KG1 (cell line): ENCODE measurements around the gene ROR2.

Experiments used
- DNase-seq: peaks from one replicate; lab custom pipeline; 2025; lab: John Stamatoyannopoulos, UW

Gene ROR2

DNA sequence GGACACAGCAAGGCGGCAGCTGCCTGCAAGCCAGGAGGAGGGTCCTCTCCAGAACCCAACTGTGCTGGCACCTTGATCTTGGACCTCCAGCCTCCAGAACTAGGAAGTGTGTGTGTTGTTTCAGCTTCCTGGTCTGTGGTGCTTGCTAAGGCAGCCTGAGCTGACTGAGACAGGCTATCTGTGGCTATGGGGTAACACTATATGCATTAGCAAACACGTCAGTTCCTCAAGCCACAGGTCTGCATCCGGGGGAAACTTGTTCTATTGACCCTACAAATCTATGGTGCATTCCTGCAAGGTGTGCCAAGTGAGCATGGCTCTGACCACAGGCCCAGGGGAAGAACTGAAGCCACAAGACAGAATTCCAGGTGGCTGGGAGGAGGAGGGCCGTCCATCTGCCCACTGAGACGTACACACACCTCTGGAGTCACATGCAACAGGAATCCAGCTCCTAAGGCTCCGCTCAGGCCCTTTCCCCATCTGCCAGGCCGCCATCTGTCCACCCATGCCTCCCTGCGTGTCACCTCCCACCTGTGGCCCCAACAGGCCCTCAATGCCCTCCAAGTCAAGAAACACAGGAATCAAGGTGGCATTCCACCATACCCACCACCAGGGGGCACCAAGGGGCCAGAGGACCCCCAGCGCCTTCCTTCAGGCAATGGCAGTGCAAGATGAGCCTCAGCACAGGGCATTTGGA is 174.9 kb downstream of the ROR2 start:
- no peak for DNase-seq

DNA sequence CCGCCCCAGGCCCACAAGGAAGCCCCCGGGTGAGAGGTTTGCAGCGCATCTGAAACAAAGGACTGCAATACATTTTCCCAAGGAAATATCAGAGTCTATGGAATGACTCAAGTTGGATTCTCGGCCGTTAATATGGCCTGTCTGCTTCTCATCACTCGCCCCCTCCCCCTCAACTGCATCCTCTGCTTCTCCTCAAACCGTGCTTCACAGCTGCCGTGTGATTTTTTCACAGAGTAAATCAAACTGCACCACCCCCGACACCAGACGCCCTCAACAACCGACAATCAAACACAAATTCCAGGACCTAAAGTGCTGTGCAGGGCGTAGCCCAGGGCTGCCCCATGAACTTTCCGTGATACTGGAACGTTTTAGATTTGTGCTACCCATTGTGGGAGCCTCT is 176.9 kb downstream of the ROR2 start:
- no peak for DNase-seq

DNA sequence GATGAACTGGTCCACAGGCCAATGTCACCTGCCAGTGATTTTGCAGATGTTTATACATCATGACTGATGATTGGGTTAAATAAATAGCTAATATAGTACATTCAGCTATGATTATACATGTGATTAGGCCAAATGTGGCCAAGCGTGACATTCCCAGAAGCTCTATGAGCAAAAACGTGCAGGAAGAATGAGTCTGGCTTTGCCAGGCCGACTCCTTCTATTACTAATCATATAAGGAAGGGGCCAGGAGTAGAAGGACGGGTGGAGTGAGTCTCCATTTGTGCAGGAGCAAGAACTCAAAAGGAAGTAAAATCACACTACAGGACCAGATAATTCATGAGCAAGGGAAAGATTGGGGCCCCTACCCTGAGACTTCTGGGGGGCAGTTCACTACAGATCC is 178.2 kb downstream of the ROR2 start:
- no peak for DNase-seq

DNA sequence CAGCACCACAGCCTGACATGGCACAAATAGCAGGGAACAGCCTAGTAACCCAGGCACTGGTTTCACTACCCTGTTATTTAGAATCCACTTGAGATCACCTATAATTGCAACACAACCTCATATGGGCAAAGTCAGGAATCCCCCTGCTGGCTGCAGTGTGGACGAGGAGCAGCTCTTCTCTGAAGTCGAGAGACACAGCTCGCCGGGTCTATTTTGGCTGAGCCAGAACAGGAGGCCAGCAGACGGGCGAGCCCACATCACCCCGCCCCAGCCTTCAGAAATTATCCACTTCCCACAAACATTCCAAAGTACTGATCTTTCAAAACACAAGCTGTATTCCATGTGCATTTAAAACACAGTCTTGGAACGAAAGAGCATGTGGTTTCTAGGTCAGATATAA is 179.0 kb downstream of the ROR2 start:
- DNase-seq: no peak

DNA sequence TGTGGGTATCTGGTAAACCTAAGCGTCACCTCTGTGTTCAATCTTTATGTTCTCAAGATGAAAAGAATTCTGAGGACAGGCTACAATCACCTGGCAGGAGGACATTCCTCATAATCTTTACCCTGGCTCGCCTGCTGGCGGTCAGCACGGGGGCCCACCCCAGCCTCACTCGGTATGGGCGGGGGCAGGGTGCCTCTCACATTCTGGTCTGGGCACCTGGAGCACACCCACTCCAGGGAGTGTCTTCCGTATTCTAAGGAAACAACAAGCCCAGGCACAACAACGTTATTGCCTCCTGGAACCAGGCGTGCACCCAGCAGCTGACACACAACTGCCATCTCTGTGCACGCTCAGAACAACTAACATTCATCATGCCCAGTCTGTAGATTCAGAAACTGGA is 179.8 kb downstream of the ROR2 start:
- no peak for DNase-seq

DNA sequence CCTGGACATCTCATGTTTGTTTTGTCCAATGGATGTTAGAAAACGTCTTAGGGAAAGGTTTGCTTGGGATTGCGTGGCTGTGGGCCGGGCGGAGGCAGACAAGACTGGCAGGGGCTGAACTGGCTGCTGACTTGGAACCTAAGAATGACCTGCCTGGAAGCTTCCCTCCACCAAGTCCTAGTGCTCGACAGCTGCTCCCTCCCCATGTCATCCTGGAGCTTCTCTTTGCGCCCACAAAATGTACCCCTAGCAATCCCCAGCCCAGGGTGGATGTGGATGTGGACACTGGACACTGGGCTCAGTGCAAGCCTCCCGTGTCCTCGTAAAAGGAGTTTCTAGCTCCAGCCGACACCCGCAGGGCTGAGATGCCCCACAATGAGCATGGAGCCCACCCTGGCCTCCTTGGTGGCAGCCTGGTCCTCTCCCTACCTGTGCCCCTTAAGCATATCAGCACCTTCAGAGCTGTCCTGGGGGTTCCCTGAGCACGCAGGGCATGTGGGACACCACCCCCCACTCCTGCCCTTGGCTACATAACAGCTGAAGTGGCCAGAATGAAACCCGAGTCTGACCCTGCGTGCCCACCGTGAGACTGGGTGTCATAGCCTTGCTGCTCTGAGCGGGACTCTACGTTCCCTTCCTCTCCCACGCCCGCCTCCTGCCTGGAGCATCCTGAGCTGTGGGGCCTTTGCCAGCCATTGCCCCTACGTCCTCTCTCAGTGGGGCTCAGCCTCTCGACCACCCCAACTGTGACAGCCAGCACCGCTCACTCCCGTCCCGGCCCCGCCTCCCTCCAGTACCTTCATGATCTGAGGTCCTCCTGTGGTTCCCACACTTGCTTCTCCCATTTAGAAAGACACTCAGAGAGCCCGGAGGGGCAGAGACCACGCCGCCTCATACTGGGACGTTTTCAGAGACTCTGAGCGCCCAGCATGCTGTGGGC is 180.8 kb downstream of the ROR2 start:
- no peak for DNase-seq

DNA sequence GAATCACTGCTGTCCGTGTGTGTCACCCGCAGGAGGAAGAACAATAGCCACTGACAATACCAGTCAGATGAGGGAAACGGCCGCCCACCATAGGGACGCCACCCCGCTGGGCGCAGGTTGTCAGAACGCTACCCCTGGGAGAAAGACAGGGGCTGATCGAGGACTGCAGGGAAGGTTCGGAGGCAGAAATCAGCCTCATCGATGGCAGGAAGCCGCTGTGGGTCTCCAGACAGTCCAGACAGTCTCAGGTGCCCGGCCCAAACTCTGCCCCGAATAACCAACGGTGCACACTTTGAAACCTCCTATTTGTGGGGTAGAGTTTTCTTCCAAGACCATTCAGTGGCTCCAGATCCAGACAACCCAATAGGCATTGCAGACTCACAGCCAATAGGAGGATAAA is 181.5 kb downstream of the ROR2 start:
- no peak for DNase-seq

DNA sequence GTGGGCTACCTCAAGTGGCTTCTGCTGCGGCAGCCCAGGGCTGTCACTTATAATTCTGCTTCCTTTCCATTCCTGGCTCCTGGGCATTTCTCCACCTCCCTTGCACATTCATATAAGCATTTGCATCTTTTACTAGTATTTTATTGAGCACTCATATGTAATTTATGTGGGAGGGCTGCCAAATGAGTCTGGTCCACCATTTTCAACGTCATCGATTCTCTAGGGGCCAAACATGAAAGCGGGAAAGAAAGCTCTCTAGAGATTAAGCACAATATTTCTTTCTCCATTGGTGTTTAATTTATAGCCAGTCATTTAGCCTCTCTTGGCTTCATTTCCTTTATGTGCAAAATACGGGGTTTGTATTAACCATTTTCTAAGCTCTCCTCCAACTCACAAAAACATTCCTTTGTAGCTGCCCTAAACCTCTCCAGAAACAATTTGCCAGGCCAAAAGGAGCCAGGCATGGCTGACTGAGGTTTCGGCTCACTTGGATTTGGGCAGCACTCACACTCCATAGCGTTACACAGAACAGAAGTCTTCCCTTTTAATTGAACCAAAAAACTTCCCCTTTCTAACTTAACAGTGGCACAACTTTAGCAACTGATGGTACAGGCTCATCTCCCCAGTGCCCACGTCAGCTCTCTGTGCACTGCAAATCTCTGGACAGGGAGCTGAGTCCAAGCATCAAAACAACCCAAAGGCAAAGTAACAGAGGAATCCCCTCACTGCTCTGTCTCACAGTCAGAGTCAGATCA is 183.5 kb downstream of the ROR2 start:
- no peak for DNase-seq

DNA sequence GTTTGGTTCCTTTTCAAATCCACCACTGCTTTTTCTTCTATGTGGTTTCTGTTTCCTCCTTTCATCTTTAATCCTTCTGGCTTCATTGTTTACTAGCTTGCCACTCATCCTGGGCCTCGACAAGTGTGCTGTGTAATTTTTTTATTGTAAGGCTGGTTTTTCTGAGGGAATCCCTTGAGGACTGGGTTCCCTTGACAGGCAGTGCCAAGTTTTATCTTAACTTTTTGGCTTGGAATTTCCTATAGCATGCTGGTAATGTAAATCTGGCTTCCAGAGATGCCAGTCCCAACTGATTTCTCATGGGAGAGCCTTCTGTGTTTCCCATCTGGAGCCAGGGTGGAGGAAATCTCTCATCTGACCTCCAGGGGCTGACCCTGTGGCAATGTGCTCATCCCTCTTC is 184.7 kb downstream of the ROR2 start:
- no peak for DNase-seq

DNA sequence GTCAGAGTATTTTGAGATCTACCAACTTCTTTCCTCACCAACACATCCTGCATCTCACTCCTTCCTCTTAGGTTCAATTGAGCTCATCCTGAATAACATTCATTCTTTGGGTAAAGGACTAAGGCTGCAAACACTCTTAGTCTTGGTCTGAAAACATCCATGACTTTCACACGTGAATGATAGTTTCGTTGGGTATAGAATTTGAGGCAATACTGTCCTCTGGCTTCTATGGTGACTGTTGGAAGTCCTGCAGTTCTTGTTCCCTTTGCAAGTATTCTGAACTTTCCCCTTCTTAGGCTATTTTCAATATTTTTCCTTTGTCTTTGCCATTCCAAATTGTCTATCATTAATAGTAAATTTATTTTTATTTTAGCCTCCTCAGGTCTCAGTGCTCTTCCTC is 185.4 kb downstream of the ROR2 start:
- DNase-seq: no peak

DNA sequence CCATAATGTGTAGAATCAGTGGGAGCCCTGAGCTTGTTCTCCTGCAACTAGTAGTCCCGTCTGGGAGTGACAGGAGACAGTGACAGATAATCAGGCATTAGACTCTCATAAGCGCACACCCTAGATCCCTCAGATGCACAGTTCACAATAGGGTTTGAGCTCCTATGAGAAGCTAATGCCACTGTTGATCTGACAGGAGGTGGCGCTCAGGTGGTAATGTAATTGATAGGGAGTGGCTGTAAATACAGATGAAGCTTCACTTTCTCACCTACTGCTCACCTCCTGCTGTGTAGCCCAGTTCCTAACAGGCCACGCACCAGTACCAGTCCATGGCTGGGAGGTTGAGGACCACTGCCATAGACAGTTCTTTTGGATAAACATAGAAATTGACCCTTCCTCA is 188.7 kb downstream of the ROR2 start:
- no peak for DNase-seq

DNA sequence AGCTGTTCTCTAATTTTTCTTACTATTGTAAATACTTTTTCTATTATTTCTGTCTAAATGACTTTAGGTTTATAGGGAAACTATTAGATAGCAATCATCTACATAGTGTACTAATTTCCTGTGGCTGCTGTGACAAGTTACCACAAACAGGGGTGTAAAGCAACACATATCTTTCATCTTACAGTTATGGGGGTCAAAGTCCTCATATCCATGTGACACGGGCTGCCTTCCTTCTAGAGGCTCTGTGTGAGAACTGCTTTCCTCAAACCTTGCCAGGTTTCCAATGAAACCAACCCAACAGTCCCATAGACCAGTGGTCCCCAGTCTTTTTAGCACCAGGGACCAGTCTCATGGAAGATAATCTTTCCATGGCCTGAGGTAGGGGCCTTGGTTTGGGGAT is 189.1 kb downstream of the ROR2 start:
- no peak for DNase-seq

DNA sequence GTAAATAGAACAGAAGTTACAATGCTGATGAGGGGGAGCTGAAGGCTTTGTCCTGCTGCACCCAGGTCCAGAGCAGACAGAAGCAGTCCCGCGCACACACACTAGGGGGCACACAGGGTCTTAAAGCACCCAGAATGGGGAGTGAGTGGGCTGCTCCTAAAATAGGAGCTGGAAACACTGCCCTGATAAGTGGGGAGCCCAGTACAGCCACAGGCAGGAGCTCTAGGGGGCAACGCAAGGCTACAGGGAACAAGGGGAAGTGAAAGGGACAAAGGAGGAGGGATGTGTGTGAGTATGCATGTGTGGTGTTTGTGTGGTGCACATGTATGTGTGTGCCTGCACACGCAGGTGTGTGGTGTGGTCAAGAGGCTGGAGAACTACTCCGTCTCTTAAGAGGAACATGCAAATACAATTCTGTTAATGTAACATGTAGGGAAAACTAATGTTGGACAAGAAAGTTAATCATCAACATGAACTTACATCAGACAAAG is 191.5 kb downstream of the ROR2 start:
- DNase-seq: no peak

DNA sequence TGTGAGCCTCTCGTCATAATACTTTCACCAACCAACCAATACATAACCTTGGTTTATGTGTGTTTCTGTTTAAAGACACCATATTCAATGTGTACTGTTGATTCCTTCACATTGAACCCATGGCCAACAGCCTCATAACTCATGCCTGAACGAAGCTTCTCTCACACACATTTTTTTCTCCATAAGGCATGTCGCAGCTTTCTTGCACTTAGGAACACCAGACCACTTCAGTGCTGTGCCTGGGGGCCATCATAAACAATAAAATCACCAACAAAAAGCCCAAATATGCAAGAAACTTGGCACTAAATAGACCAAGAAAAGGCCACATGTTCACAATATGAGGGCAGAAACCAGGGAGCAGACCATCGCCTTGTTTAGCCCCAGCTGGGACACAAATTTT is 192.2 kb downstream of the ROR2 start:
- DNase-seq: no peak

DNA sequence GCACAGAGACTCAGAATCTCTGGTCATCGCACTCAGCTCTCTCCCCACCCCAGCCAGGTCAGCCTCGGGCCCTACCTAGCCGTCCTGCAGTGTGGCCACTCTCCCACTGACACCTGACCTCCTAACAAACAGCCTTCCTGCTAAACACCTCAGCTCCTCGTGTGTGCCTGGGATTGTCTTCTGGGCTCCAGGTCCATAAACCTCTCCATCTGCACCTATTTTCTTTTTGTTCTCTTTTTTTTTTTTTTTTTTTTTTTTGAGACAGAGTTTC is 193.6 kb downstream of the ROR2 start:
- no peak for DNase-seq

DNA sequence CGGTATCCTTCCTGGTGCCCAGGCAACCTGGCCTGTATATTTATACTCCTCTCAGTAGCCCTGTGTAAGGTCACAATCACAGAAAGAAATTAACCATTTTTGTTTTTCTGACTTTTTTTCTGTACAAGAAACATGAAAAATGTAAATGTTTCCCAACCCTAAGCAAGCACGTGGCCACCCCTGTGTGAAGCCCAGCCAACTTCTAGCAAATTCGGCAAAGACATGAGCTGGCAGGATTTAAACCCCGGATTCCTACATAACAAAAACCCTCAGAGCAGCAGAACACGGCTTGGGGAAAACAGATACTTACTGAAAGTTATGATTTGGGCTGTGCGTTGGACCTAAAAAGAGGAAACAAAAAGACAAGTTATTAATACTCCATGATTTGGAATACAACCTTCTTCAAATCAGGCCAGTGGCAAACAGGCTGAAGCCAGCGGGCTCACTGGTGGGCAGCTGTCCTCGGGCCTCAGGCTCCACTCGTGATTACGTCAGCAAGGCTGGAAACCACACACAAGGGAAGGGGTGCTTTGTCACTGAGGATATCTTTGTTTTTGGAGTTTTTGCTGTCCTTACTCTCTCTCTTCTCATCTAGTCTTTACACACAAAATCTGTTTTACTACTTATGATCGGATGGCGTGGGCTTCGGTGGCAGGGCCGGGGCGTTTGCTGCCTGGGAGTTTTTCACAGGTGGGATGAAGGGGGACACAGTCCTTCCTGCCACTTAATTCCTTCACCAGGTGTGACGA is 194.1 kb downstream of the ROR2 start:
- DNase-seq: no peak

DNA sequence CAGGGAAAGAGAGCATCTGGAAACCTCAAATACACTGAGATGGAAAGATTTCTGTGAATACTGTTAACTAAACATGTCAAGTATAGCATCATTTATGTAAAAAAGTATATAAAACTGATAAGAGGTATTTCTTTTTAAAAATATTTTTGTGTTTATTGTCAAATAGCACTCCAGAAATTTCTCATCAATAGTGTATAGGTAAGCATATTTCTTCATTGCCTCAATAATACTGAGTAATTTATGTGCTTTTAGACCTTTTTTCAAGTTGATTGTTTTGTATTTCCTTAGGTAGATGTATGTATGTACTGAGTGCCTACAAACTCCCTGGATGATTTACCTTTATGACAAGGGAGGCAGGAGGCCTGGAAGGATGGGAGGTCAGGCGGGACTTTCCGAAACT is 196.3 kb downstream of the ROR2 start:
- DNase-seq: no peak

DNA sequence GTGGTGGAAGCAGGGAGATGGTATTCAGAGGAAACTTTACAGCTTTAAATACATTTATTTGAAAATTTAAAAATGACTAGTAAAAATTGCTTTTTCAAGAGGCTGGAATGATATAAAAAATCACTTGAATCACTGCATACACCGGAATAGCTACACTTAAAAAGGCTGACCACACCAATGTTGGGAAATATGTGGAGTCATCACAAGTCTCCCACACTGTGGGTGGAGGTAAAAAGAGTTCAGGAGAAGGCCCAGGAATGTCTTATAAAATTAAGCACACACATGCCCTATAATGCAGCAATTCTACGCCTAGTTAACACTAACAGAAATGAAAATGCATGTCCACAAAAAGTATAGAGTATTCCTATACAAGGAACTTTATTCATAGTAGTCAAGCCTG is 198.1 kb downstream of the ROR2 start:
- DNase-seq: no peak

DNA sequence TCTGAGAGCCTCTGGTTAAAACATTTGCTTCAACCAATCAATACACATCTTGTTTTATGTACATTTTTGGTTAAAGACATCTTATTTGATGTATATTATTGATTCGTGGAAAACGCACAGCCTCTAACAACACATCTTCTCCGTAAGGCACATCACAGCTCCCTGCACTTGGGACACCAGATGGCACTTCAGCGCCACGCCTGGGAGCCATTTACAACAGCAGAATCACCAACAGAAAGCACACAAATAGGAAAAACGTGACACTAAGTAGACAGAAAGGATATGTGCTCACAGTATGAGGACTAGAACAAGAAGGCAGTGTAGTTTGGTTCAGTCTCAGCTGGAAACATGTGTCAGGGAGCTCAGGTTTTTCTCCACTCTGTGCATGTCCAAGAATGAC is 199.7 kb downstream of the ROR2 start:
- DNase-seq: no peak

DNA sequence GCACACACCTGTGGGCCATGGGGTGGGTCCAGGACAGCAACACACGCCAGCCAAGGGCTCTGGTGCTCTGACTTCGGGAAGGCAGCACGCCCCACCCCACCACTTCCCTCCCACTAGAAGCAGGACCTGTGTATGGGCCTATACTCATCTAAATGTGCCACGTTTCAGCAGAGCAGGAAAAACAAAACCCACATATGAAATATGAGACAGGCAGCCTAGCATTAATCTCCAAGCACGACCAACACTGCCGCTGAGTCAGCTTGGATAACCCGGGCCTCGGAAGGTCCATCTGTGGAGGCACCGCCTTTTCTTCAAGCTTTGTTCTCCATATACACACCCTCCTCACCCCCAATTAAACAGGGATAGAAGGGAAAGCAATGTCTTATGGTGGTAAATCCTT is 203.1 kb downstream of the ROR2 start:
- no peak for DNase-seq

DNA sequence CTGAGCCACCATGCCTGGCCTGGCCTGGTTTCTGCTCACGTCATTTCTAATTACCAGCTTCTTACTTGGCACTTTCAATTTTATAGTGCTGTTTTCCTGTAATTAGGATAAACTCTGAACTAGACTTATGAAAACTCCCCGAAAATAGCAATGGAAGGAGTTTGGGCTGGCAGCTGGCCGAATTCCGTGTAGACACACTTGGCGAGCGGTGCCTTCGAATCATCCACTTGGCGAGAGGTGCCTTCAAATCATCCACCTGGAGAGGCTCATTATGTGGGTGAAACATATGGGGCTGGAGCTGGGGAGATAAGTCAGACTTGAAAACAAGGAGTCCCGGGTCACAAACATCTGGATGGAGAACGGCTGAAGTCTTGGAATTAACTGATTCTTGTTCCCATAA is 203.7 kb downstream of the ROR2 start:
- no peak for DNase-seq

DNA sequence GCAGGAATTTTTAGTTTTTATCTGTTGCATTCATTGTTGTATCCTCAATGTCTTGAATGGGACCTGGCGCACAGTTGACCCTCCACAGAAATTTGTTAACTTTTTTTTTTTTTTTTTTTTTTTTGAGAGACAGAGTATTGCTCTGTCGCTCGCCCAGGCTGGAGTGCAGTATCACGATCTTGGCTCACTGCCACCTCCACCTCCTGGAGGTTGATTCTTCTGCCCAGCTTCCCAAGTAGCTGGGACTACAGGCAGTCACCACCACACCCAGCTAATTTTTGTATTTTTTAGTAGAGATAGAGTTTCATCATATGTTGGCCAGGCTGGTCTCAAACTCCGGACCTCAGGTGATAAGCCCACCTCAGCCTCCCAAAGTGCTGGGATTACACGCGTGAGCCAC is 205.9 kb downstream of the ROR2 start:
- no peak for DNase-seq
